ENCODE measurements around the gene COMMD9. TPM values are rescaled to one million over a fixed set of nuclear protein-coding genes. Genes with fewer than 3 reads are reported as not detected.
A peak's percentile ranks its signal among the peaks of the same experiment; 100 is the strongest.

Gene COMMD9
- total and polyA plus RNA-seq, 2 donors (not counting 1 experiment from before 2014, with no cell fraction given): 15.4 to 56.1 TPM

DNA sequence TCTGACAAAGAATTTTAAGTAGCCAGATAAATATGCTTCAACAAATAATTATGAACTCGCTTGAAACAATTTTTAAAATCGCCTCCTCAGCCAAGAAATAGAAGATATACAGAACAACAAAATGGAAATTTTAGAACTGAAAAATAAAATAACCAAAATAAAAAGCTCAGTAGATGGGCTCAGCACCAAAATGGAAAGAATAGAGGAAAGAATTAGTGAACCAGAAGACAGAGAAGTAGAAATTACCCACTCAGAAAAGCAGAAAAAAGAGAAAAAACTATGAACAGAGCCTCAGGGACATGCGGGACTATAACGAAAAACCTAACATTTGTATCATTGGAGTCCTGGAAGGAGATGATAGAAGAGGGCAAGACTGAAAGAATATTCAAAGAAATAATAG is 7.4 kb downstream of the COMMD9 start:
- Histone ChIP-seq H3K4me3 (replicated peaks in 1 of 4; ENCODE audit: control extremely low read depth in 1 of 4, insufficient read depth in 1 of 4, low read depth in 3 of 4, low read length in 4 of 4) (no peak overlapping the region), H3K9me3 (ENCODE audit: control insufficient read depth, insufficient read depth, low read depth, low read length) (no peaks in the 10 kb centered on the region), H4K20me1 (ENCODE audit: control insufficient read depth, extremely low read depth, insufficient read depth, low read length) (no peaks in the 10 kb centered on the region), H3K4me2 (ENCODE audit: extremely low read depth, insufficient read depth, low read length) (no peak overlapping the region), H3K9ac (ENCODE audit: insufficient read depth, low read length) (no peak overlapping the region), H3K27me3 (ENCODE audit: control insufficient read depth, insufficient read depth, low read length) (no peaks in the 10 kb centered on the region), H3K79me2 (ENCODE audit: control insufficient read depth, insufficient read depth, low read length) (no peaks in the 10 kb centered on the region), H3K4me1 (ENCODE audit: control insufficient read depth, extremely low read depth, insufficient read depth, low read length) (no peaks in the 10 kb centered on the region), H3K36me3 (ENCODE audit: control insufficient read depth, insufficient read depth, low read length) (no peaks in the 10 kb centered on the region), H2AFZ (ENCODE audit: low read length) (no peak overlapping the region), H3K27ac (ENCODE audit: insufficient read depth, low read length) (no peak overlapping the region)
- TF ChIP-seq EZH2 (IDR thresholded peaks at IDR 0.05; ENCODE audit: low read length, missing control alignments) (no peak), CTCF (conservative IDR thresholded peaks at IDR 0.05 in 1 of 2, IDR thresholded peaks at IDR 0.05 in 1 of 2; ENCODE audit: low read depth in 1 of 2, low read length in 2 of 2) (no peak)
- DNase-seq (ENCODE audit: low read depth in 2 of 2): no peak

GRCh38 chr11:36280531-36280930 is 8.7 kb downstream of the COMMD9 start:
- H4K20me1 ChIP-seq (ENCODE audit: control insufficient read depth, extremely low read depth, insufficient read depth, low read length): no peaks in the 10 kb centered on the region
- no peak overlapping the region for H3K9ac ChIP-seq (ENCODE audit: insufficient read depth, low read length)
- no peaks in the 10 kb centered on the region for H3K79me2 ChIP-seq (ENCODE audit: control insufficient read depth, insufficient read depth, low read length)
- no peaks in the 10 kb centered on the region for H3K4me1 ChIP-seq (ENCODE audit: control insufficient read depth, extremely low read depth, insufficient read depth, low read length)
- no peak overlapping the region for H2AFZ ChIP-seq (ENCODE audit: low read length)
- peak in 1 of 2 donors; percentile 25 for DNase-seq (ENCODE audit: low read depth in 2 of 2)
- no peak overlapping the region for H3K27ac ChIP-seq (ENCODE audit: insufficient read depth, low read length)
- TF ChIP-seq EZH2 (IDR thresholded peaks at IDR 0.05; ENCODE audit: low read length, missing control alignments): no peak
- TF ChIP-seq CTCF (conservative IDR thresholded peaks at IDR 0.05 in 1 of 2, IDR thresholded peaks at IDR 0.05 in 1 of 2; ENCODE audit: low read depth in 1 of 2, low read length in 2 of 2): no peak
- H3K4me2 ChIP-seq (ENCODE audit: extremely low read depth, insufficient read depth, low read length): no peak overlapping the region
- H3K27me3 ChIP-seq (ENCODE audit: control insufficient read depth, insufficient read depth, low read length): no peaks in the 10 kb centered on the region
- H3K4me3 ChIP-seq (replicated peaks in 1 of 4; ENCODE audit: control extremely low read depth in 1 of 4, insufficient read depth in 1 of 4, low read depth in 3 of 4, low read length in 4 of 4): no peak overlapping the region
- no peaks in the 10 kb centered on the region for H3K9me3 ChIP-seq (ENCODE audit: control insufficient read depth, insufficient read depth, low read depth, low read length)
- no peaks in the 10 kb centered on the region for H3K36me3 ChIP-seq (ENCODE audit: control insufficient read depth, insufficient read depth, low read length)

DNA sequence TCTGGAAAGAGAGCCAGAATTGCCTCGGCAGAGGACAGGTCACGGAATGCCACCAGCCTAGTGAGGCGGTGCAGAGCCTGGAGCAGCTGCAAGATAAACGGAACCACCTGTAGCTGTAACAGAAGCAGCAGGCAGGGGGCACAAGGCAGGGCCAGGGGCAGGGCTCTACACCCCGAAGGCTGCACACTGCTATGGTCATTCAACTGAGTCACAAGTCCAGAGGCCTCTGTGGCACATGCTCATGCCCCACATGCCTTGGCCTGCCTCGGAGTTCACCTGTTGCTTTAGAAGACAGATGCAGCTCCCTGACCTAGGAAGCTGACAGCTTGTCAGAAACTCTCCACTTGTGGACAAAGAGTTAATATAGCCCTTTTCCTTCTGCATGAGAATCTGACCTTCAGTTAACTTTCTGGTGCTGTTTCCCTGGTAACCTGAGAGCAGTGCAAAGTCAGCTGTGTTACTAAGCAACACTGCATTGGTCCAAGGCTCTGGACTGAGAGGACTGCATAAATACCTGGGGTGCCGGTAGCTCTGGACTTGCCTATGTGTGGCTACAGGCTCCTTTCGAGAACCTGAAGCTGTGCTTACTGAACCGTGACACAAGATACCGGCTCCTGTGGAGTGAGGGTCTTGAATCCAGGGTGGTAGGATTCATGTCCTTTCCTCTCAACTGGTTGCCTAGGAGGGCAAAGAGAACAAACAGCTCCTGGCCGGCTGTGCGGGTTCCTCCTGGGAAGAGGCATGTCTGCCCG is 10.5 kb downstream of the COMMD9 start:
- Histone ChIP-seq H2AFZ (ENCODE audit: low read length) (no peak overlapping the region), H3K4me3 (replicated peaks in 1 of 4; ENCODE audit: control extremely low read depth in 1 of 4, insufficient read depth in 1 of 4, low read depth in 3 of 4, low read length in 4 of 4) (no peak overlapping the region), H3K9me3 (ENCODE audit: control insufficient read depth, insufficient read depth, low read depth, low read length) (no peaks in the 10 kb centered on the region), H3K36me3 (ENCODE audit: control insufficient read depth, insufficient read depth, low read length) (peaks cover 4% of the 10 kb centered on the region), H3K27me3 (ENCODE audit: control insufficient read depth, insufficient read depth, low read length) (no peaks in the 10 kb centered on the region), H3K9ac (ENCODE audit: insufficient read depth, low read length) (no peak overlapping the region), H3K27ac (ENCODE audit: insufficient read depth, low read length) (no peak overlapping the region), H3K4me2 (ENCODE audit: extremely low read depth, insufficient read depth, low read length) (no peak overlapping the region), H3K79me2 (ENCODE audit: control insufficient read depth, insufficient read depth, low read length) (no peaks in the 10 kb centered on the region), H4K20me1 (ENCODE audit: control insufficient read depth, extremely low read depth, insufficient read depth, low read length) (no peaks in the 10 kb centered on the region), H3K4me1 (ENCODE audit: control insufficient read depth, extremely low read depth, insufficient read depth, low read length) (no peaks in the 10 kb centered on the region)
- no peak for TF ChIP-seq EZH2 (IDR thresholded peaks at IDR 0.05; ENCODE audit: low read length, missing control alignments)
- TF ChIP-seq CTCF (conservative IDR thresholded peaks at IDR 0.05 in 1 of 2, IDR thresholded peaks at IDR 0.05 in 1 of 2; ENCODE audit: low read depth in 1 of 2, low read length in 2 of 2): no peak
- peak; percentile 21 to 30 for DNase-seq (ENCODE audit: low read depth in 2 of 2)
